GM21390 (cell line): ENCODE data around the gene HEATR5B.
"Not testable (repeated sequence)": the region's sequence is repeated elsewhere in the genome, so short reads cannot be mapped to it uniquely, and the experiment has no call there.

Source experiments
- ATAC-seq: cut with Tn5 transposase; IDR thresholded peaks from one replicate; pipeline ENCODE4 v1.9.1; 2021; ENCODE audit not compliant: unreplicated experiment

HEATR5B gene

DNA sequence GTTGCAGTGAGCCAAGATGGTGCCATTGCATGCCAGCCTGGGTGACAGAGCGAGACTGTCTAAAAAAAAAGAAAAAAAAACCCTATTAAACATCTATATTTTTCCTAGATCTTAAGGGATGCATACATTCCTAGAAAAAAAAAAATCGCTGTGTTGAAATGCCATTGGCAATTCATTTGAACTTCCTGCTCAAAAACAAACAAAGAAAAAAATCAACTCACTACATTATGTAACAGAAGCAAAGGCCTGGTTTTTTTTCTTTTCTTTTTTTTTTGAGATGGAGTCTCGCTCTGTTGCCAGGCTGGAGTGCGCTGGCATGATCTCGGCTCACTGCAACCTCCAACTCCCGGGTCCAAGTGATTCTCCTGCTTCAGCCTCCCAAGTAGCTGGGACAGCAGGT is 96.2 kb downstream of the HEATR5B start:
- ATAC-seq, result no peak

DNA sequence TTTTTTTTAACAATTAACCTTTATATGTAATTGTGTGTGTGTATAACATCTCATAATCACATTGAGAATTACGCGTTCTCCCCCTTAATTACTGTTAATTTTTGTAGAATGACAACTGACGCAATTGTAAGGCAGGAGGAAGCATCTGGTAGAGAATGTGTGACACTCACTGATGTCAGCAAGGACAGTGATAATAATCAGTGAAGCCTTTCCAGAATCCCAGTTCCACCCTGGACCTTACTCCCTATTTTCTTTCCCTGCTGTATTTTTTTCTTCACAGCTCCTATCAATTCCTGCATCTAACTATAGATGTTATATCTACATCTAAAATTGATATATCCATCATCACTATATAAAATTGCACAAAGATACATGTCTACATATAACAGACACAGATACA is 101.7 kb downstream of the HEATR5B start:
- no peak for ATAC-seq

DNA sequence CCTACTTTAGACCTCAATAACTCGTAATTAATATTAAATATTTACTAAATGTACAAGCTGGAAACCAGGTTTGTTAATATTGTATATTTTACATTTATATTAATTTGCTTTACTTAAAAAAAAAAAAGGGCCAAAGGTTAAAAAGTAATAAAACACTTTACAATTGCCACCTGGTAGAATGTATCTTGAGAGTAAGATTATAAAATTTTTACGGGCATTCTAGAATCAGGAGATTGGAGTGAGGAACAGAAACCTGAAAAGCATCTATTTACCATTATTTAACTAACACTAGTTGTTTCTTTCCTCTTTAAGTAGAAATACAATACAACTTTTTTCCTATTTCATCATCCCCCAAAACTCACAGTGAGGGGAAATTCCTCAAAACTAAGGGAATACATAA is 102.3 kb downstream of the HEATR5B start:
- no peak for ATAC-seq

DNA sequence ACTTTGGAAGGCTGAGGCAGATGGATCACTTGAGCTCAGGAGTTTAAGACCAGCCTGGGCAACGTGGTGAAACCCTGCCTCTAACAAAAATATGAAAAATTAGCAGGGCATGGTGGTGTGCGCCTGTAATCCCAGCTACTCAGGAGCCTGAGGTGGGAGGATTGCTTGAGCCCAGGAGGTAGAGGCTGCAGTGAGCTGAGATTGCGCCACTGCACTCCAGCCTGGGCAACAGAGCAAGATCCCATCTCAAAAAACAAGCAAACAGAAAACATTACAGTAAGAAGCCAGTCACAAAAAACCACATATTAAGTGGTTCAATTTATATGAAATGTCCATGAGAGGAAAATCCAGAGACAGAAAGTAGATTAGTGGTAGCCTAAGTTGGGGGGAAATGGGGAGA is 105.2 kb downstream of the HEATR5B start:
- ATAC-seq, result not testable (repeated sequence)

DNA sequence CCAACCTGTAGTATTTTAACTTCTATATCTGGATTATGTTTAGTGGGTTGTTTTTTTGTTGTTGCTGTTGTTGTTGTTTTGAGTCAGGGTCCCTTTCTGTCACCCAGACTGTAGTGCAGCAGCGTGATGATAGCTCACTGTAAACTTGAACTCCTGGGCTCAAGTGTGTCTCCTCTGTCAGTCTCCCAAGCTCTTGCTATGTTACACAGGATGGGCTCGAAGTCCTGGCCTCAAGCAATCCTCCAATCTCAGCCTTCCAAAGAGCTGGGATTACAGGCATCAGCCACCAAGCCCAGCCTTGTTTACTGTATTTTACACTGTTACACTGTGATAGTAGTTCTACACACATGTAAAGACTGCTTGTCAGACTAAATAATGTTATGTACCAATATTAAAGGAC is 108.1 kb downstream of the HEATR5B start:
- no peak for ATAC-seq

DNA sequence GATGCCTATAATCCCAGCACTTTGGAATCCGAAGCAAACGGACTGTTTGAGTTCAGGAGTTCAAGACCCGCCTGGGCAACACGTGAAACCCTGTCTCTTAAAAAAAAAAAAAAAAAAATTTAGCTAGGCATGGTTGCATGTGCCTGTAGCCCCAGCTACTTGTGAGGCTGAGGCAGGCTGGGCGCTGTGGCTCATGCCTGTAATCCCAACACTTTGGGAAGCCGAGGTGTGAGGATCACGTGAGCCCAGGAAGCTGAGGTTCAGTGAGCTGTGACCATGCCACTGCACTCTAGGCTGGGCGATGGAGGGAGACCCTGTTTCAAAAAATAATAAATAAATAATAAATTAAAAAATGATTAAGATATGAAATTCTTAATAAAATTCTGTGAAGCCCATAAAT is 108.9 kb downstream of the HEATR5B start:
- ATAC-seq, result no peak

DNA sequence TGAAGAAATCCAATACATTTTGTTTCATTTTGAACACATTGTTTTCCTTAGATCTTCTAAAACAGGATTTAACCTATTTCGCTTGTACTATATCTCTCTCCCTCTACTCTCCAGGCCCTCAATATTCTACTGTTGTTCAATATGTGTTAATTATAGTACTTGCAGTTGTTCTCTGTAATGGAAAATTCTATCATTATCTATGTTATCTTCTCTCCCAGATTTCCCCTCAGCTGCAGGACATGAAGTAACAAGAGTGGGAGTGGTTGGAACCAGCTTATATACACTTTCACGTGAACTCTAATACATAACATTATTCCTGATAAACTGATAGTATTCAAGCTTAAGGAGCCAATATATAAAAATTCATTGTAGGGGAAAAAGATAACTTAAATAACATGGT is 110.9 kb downstream of the HEATR5B start:
- no peak for ATAC-seq

DNA sequence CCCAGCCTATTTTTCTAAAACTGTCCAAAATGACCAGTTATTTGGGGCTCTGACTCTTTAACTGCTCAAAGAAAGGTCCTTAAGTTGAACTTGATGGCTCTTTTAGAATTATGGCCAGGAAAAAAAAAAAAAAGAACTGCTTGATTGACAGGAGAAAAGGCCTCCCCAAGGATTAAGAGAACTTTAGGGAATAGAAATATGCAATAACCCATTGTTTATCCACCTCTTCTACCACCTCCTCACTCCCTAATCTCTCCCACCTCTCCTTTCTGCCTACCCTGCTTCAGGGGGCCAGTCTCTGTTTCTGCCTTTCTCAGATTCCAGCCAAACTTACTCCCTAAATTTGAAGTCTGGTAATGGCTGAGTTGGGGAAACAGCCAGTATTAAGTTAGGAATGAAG is 112.2 kb downstream of the HEATR5B start:
- no peak for ATAC-seq

DNA sequence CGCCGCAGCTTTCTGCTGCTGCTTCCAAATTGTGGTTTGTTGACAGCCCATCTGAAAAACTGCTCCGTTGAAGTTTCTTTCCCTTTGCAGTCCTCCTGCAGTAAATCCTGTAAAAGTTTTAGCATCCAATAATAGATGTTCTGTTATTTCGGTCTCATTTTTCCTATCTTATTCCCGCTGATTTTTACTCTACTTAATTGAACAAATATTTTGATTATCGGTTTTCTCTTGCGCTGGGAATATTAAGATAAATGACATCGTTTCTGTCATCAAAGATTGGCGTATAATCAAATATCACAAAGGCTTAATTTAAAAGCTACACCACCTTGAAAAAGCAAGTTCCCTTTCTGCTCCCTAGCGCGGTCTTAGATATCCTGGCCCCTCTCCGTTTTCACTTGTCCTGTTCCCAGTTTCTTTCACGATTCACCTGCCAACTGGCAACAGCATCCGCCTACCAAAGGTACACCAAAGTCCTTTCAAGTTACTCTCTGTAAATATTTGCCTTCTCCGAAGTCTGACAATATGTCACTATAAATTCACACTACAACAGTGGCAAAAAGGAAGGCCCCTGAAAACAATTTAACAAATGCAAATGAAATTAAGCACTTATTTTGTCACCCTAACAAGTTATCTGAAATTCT is 116.8 kb downstream of the HEATR5B start:
- ATAC-seq, result no peak

DNA sequence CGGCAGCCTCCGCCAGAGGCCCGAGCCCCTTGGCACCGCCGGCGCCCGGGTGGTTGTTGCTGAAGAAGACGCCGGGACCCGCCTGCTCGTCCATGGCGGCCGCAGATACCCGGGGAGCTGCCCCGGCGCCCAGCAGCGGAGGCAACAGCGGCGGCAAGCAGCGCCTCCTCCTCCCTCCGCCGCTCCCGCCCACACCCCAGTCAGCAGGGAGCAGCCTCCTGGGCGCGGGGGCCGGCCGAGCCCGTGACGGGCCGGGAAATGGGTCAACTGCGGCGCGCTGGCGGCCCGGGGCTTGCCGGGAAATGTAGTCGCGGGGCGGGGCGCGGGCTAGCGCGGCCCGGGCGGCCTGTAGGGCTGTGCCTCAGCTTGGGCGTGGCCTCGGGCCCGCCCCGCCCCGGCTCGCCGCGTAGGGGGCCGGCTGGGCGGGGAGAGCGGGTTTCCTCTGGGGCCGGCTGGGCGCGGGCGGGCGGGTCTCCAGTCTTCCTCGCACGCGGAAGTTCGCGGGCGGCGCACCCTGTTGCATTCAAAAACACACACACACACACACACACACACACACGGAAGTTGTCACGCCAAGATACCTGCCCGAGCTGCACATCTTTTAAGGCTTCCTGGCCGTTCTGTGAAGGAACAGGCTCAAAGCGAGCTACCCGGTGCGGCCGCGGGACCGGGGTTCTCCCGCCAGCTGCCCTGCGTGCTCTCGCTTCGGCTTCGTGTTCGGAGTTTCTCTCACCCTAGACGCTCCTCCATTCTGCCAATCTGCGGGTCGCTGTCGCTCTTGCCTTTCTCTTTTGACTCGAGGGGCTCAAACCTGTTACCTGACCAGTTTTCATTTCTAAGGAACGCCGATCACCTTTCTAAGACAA is 117.6 kb downstream of the HEATR5B start, which contains the start of gene STRN:
TSS of gene STRN (minus strand) at position 167 of the 866 bp plus-strand sequence. CDS start at position 94, 73 bp downstream.
- peak; percentile 98 for ATAC-seq

DNA sequence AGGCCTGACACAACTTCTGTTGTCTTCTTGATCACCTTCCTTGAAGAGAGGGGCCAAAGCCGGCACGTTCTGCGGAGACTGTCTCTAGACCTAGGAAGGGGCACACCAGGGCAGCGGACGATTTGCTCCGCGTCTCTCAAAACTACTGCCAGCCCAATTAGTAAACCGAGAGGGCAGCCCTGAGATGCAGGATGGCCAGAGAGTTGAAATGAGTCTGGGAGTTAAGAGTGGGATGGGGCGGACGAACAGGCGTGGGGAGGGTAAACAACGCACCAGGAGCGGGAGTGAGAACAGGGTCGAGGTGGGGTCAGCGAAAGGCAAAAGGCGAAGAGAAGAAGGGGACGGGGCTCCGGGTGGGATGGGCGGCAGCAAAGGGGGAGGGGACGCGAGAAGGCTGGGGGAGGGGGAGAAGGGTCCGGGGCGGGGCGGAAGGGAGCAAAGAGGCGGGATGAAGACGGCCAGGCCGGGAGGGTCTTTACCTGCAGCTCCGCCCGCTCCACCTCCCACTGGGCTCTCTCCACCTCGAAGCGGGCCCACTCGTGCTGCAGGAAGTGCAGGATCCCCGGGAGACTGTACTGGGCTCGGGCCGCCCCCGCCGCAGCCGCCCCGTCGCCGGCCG is 118.3 kb downstream of the HEATR5B start:
- ATAC-seq, result peak; percentile 36

DNA sequence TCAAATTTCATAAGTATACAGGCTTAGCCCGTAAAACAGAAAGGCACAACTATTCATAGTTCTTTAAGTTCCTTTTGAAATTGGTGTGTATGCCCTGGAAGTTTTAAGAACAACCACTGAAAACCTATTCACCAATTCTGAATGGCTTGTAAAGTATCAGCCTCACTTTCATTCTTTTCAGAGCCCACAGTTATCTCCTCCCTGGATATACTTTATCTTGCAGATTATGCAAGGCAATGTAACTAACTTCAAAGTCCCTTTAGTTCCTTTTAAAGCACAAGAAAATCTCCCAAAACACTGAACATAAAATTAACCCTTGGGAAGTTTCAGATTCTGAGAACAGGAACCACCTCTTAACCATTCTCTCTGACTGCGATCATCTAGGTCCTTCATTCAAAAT is 119.0 kb downstream of the HEATR5B start:
- no peak for ATAC-seq

DNA sequence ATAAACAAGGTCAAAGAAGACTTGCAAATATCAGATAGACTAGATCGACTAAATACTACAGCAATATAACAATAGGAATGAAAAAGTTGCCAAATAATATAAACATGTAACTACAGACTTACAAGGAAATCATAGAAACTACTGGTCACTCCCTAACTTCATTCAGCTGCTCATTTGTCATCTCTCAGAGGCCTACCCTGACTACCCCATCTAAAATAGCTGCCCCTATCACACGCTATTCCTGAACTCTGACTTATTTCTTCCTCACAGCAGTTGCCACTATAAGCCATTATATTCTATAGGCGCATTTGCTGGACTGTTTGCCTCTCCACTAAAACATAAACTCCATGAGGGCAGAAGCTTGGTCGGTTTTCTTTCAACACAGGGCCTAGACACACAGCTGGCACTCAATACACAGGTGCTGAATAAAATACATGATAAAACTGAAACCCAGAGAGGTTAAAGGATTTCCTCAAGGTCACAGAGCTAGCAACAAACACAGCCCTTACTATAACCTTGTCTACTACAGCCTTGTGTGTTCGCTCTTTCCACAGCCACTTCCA is 119.6 kb downstream of the HEATR5B start:
- ATAC-seq, result no peak

DNA sequence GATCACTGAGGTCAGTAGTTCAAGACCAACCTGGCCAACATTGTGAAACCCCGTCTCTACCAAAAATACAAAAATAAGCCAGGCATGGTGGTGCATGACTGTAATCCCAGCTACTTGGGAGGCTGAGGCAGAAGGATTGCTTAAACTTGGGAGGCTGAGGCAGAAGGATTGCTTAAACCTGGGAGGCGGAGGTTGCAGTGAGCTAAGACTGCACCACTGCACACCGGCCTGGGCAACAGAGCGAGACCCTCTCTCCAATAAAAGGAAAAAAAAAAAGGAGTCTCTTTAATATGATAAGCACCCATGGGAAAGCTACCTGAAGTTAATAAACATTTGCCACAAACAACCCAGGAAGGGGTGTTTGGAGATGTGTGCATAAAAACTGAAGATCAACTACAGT is 120.4 kb downstream of the HEATR5B start:
- no peak for ATAC-seq

DNA sequence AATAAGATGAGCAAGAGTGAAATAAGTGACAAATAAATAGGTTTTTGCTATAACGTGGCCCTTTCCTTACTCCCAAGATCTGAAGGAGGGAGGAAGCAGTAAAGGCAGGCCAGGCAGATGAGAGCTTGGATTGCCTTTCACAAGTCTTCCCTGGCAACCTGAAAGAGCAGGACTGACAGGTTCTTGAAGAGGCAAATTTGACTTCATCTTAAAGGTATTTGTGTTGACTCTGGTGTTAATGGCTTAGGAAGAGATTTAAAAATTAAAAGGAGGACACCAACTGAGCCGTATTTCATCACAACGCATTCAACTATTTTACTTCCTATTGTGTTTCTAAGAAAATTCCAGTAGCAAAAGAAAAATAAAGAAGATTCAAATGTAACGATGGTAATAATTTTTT is 121.1 kb downstream of the HEATR5B start:
- ATAC-seq, result no peak

DNA sequence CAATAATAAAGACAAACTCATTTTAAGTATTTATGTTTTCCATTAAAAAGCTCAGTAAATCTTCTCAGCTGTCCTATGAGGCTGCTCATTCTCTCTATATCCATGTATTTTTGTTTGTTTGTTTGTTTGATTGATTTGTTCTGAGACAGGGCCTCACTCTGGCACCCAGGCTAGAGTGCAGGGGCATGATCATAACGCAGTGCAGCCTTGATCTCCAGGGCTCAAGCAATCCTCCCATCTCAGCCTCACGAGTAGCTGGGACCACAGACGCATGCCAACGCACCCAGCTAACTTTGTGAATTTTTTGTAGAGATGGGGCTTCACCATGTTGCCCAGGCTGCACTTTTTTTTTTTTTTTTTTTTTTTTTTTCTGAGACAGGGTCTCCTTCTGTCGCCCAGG is 123.4 kb downstream of the HEATR5B start:
- ATAC-seq, result no peak

DNA sequence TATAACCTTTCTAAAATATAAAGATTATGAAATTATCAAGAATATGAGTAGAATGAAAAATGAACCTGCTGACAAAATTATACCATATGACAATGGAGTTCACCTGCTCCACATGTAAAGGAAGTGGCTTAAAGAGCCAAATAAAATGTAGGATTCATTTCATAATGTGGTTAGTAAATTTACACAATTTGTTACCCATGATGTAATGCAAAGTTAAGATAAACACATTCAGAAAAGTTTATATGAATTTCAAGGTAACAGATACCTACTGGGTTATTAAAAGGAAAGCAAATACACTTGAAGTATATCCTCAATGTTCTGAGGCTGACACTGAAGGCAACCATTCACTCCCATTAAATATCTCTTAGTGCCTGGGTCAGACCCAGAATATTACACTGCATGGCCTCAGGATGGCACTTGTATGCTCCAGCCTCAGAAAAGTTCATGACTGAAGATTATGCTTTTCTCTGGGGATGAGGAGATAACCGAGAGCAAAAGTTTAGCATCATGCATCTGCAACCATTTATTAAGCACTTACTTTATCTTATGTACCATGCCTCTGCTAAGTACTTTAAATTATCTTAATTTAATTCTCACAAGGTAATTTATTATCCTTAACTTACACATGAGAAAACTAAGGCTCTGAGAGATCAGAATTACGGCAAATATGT is 124.0 kb downstream of the HEATR5B start:
- no peak for ATAC-seq

DNA sequence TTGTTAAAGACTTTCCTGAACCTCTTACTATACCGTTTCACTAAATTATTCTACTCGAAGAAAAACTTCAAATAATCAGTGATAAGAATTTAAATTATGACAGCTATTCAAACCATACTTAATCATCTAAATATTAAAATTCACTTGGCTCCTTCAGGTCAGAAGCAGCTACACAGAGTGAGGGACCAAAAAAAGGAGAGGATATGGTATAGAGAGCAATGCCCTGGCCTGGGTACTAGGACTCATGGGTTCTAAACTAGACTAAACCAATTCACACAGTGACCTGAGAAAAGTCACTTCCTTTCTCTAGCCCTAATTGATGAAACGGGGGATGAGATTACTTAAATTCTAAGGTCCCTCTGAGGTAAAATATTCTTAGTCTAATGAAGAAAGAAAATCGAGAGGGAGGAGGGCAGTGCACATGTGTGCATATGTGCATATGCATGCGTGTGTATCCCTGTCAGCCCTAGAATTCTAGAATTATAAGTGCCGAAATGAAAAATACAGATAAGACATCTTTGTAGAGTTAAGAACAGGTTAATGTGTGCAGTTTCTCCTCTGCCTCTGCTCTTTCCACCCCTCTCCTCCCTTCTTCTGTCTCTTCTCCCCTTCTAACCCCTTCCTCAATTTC is 129.1 kb downstream of the HEATR5B start:
- no peak for ATAC-seq

DNA sequence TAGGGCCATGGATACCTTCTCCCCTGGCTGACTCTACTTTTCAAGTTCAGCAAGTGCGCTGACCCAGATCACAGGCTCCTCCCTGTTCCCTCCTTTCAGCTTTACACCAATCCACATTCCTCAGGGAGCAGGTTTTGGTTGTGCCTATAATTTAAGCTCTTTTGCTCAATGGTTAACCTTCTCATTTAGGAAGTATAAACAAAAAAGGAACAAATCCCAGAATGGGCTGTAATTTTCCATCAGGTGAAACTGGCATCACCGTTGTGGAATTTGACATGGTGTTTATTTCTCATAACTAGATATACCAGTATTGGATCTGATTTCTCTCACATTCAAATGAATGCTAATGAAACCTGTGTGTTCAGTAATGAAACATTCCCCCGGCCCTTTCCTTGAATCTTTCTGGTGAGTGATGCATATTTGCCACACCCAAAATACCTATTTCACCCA is 131.4 kb downstream of the HEATR5B start:
- ATAC-seq, result no peak

DNA sequence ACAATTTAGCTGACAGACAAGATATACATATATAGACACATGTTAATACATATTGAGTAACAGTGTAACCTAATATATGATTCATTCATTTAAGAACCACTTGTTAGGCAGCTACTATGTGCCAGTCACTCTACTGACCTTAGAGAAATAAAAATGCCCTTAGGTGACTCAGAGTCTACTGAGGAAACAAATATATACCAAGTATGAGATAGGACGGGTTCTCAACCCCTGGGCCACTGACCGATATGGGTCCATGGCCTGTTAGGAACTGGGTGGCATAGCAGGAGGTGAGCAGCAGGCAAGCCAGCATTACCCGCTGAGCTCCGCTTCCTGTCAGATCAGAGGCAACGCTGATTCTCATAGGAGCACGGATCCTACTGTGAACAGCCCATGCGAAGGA is 132.6 kb downstream of the HEATR5B start:
- ATAC-seq, result no peak
